ENCODE data around the gene ARHGEF6.

ARHGEF6 gene

GRCh38 chrX:136619899-136620505 lies 160.7 kb downstream of the ARHGEF6 start:
- H3K4me3 ChIP-seq (ENCODE audit: low read length), result no peak overlapping the region
- no peak for TF ChIP-seq ZNF274 (IDR thresholded peaks at IDR 0.05; ENCODE audit: low read depth, low read length)

- no peak overlapping the region for H3K4me3 ChIP-seq (ENCODE audit: low read length)
- TF ChIP-seq ZNF274 (IDR thresholded peaks at IDR 0.05; ENCODE audit: low read depth, low read length), result no peak
Measured at GRCh38 chrX:136616987-136617685, 163.6 kb downstream of the ARHGEF6 start.
